Hepatocyte (in vitro differentiated cells): ENCODE measurements around the gene SLC12A6. TPM values are rescaled to one million over a fixed set of nuclear protein-coding genes. Genes with fewer than 3 reads are reported as not detected.

Experiments used
- DNase-seq: peaks from one replicate; pipeline ENCODE4 v3.0.0-alpha.2; 2016; ENCODE audit warnings: low spot score
- H2AFZ ChIP-seq: fragments of 200-600 bp; sonication (generic); 2 replicates; pipeline ENCODE4 v1.6.0; 2016; ENCODE audit warnings: antibody characterized with exemption, mild to moderate bottlenecking
- H3K27ac ChIP-seq: fragments of 200-600 bp; sonication (generic); 2 replicates; pipeline ENCODE4 v1.5.1; 2016; ENCODE audit warnings: mild to moderate bottlenecking
- H3K27me3 ChIP-seq: fragments of 200-600 bp; sonication (generic); 2 replicates; pipeline ENCODE4 v1.6.1; 2016
- H3K36me3 ChIP-seq: fragments of 200-600 bp; sonication (generic); replicated peaks from 2 replicates; pipeline ENCODE4 v1.5.1; 2016; ENCODE audit warnings: low read depth; ENCODE audit not compliant: insufficient read depth
- H3K4me1 ChIP-seq: fragments of 200-600 bp; sonication (generic); 2 replicates; pipeline ENCODE4 v1.5.1; 2016; ENCODE audit warnings: mild to moderate bottlenecking, moderate library complexity; ENCODE audit not compliant: insufficient read depth
- H3K4me2 ChIP-seq: fragments of 200-600 bp; sonication (generic); 2 replicates; pipeline ENCODE4 v1.6.0; 2016
- H3K4me3 ChIP-seq: fragments of 200-600 bp; sonication (generic); 2 replicates; pipeline ENCODE4 v1.5.1; 2016; ENCODE audit warnings: mild to moderate bottlenecking
- H3K79me2 ChIP-seq: fragments of 200-600 bp; sonication (generic); 2 replicates; pipeline ENCODE4 v1.6.0; 2017; ENCODE audit warnings: mild to moderate bottlenecking
- H3K9me2 ChIP-seq: fragments of 200-600 bp; sonication (generic); replicated peaks from 2 replicates; pipeline ENCODE4 v1.6.0; 2017; ENCODE audit warnings: mild to moderate bottlenecking; ENCODE audit not compliant: insufficient read depth
- H3K9me3 ChIP-seq: fragments of 200-600 bp; sonication (generic); 2 replicates; pipeline ENCODE4 v1.5.1; 2016; ENCODE audit warnings: low read depth, mild to moderate bottlenecking
- H4K20me1 ChIP-seq: fragments of 200-600 bp; sonication (generic); 2 replicates; pipeline ENCODE4 v1.6.0; 2016; ENCODE audit warnings: mild to moderate bottlenecking; ENCODE audit not compliant: insufficient read depth, poor library complexity, severe bottlenecking
- CTCF ChIP-seq: fragments of 200-600 bp; sonication (generic); IDR thresholded peaks from 2 replicates; pipeline ENCODE4 v1.5.1; 2016; ENCODE audit warnings: antibody characterized with exemption, mild to moderate bottlenecking; ENCODE audit not compliant: poor library complexity
- EZH2 ChIP-seq: fragments of 200-600 bp; sonication (generic); IDR thresholded peaks from 2 replicates; pipeline ENCODE4 v1.6.1; 2016; ENCODE audit warnings: antibody characterized with exemption, mild to moderate bottlenecking, borderline replicate concordance
- EZH2phosphoT487 ChIP-seq: fragments of 200-600 bp; sonication (generic); IDR thresholded peaks from one replicate; pipeline ENCODE4 v1.6.1; 2018; ENCODE audit warnings: antibody characterized with exemption, mild to moderate bottlenecking, low read depth, moderate library complexity; ENCODE audit not compliant: unreplicated experiment, severe bottlenecking
- WGBS: methylation state at CpG from one replicate; pipeline ENCODE4 v1.1.6; 2016; ENCODE audit warnings: low lambda C conversion rate; ENCODE audit errors: missing lambda C conversion rate; 5-methylcytosine and 5-hydroxymethylcytosine counted together
- polyA plus RNA-seq: library from polyadenylated mRNA; unstranded; fragments of >200 nt; fragmentation: Nextera tagmentation; extraction: Ambion mirVana; gene quantifications from 2 replicates; pipeline ENCODE4 v1.2.1, GENCODE V29; 2016
- total RNA-seq: library from RNA; depleted of rRNA; stranded (reverse); fragments of >200 nt; gene quantifications from 2 replicates; pipeline ENCODE4 v1.2.3, GENCODE V29; 2014

Gene SLC12A6
- total and polyA plus RNA-seq, 2 experiments from 2014 or later, result 7.4 to 13.1 TPM

GRCh38 chr15:34242331-34242710 is 95.3 kb downstream of the SLC12A6 start:
- 92% methylated on average over 4 of the region's 4 CpGs for WGBS
- Histone ChIP-seq H2AFZ (no peak overlapping the region), H3K27ac (no peak overlapping the region), H4K20me1 (no peaks in the 10 kb centered on the region), H3K9me3 (no peaks in the 10 kb centered on the region), H3K36me3 (no peaks in the 10 kb centered on the region), H3K4me3 (no peak overlapping the region), H3K4me1 (no peaks in the 10 kb centered on the region), H3K9me2 (no peaks in the 10 kb centered on the region), H3K4me2 (no peak overlapping the region), H3K27me3 (no peaks in the 10 kb centered on the region), H3K79me2 (no peaks in the 10 kb centered on the region)
- no peak for TF ChIP-seq EZH2phosphoT487
- TF ChIP-seq EZH2, result no peak
- no peak for DNase-seq

- Histone ChIP-seq H4K20me1 (no peaks in the 10 kb centered on the region), H3K4me1 (no peaks in the 10 kb centered on the region), H3K4me3 (no peak overlapping the region), H3K79me2 (no peaks in the 10 kb centered on the region), H2AFZ (no peak overlapping the region), H3K4me2 (no peak overlapping the region), H3K9me2 (no peaks in the 10 kb centered on the region), H3K36me3 (no peaks in the 10 kb centered on the region), H3K27ac (no peak overlapping the region), H3K9me3 (no peaks in the 10 kb centered on the region), H3K27me3 (no peaks in the 10 kb centered on the region)
- no peak for TF ChIP-seq EZH2
- TF ChIP-seq CTCF, result peak; percentile 67
- DNase-seq, result peak; percentile 53
- 41% methylated on average over 1 of the region's 1 CpG for WGBS
These were observed 95.9 kb downstream of the SLC12A6 start for GRCh38 chr15:34241376-34242330.

- Histone ChIP-seq H3K79me2 (no peaks in the 10 kb centered on the region), H4K20me1 (no peaks in the 10 kb centered on the region), H3K27me3 (no peaks in the 10 kb centered on the region), H3K4me1 (no peaks in the 10 kb centered on the region), H3K27ac (no peak overlapping the region), H3K4me3 (no peak overlapping the region), H3K9me2 (no peaks in the 10 kb centered on the region), H3K9me3 (no peaks in the 10 kb centered on the region), H3K4me2 (no peak overlapping the region), H3K36me3 (no peaks in the 10 kb centered on the region), H2AFZ (no peak overlapping the region)
- 89% methylated on average over 3 of the region's 3 CpGs for WGBS
- TF ChIP-seq EZH2, result no peak
- no peak for TF ChIP-seq EZH2phosphoT487
- TF ChIP-seq CTCF, result no peak
- DNase-seq, result no peak
These were observed 97.0 kb downstream of the SLC12A6 start for GRCh38 chr15:34240537-34240936.

- Histone ChIP-seq H3K9me3 (no peaks in the 10 kb centered on the region), H2AFZ (no peak overlapping the region), H3K36me3 (no peaks in the 10 kb centered on the region), H3K4me2 (no peak overlapping the region), H3K27me3 (no peaks in the 10 kb centered on the region), H3K9me2 (no peaks in the 10 kb centered on the region), H4K20me1 (no peaks in the 10 kb centered on the region), H3K4me1 (no peaks in the 10 kb centered on the region), H3K27ac (no peak overlapping the region), H3K4me3 (no peak overlapping the region), H3K79me2 (no peaks in the 10 kb centered on the region)
- no peak for TF ChIP-seq EZH2phosphoT487
- no peak for TF ChIP-seq CTCF
- TF ChIP-seq EZH2, result no peak
- 84% methylated on average over 4 of the region's 4 CpGs for WGBS
- DNase-seq, result no peak
These were observed 98.3 kb downstream of the SLC12A6 start for GRCh38 chr15:34239151-34239808.
